ENCODE results near the gene EDARADD.

GRCh38 chr1:236472850-236473788 is 79.0 kb downstream of the EDARADD start:
- TF ChIP-seq CTCF (IDR thresholded peaks at IDR 0.05) (no peak), POLR2A (IDR thresholded peaks at IDR 0.05) (no peak)
